HPDE6-E6E7 (cell line): ENCODE measurements around the gene RAB17.

ENCODE experiments used
- DNase-seq: peaks from one replicate; pipeline ENCODE4 v3.0.0; 2011; ENCODE audit warnings: missing footprints; ENCODE audit errors: extremely low spot score

Gene RAB17, protein sequence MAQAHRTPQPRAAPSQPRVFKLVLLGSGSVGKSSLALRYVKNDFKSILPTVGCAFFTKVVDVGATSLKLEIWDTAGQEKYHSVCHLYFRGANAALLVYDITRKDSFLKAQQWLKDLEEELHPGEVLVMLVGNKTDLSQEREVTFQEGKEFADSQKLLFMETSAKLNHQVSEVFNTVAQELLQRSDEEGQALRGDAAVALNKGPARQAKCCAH

GRCh38 chr2:237590272-237591140 lies at the start of gene RAB17:
Gene RAB17, minus strand, starts transcription at chr2:237590734. Its CDS starts 4,580 bp downstream, at chr2:237586154.
- no peak for DNase-seq

DNA sequence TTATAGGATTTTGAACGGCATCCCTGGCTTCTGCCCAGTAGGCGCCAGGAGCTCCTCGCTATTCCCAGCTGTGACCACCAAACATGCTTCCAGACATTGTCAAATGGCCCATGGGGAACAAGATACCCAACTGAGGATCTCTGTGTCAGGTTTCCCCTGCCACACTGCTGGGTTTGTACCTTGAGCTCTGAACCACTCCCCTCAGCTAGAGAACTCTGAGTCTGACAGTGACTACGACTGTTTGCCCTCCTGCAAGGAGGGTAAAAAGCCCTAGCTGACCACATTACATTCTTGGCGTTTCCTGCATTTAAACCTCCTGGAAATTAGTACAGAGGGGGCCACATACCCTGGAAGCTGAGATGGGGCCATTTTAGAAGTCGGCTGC lies 49.3 kb upstream of the RAB17 start:
- no peak for DNase-seq

DNA sequence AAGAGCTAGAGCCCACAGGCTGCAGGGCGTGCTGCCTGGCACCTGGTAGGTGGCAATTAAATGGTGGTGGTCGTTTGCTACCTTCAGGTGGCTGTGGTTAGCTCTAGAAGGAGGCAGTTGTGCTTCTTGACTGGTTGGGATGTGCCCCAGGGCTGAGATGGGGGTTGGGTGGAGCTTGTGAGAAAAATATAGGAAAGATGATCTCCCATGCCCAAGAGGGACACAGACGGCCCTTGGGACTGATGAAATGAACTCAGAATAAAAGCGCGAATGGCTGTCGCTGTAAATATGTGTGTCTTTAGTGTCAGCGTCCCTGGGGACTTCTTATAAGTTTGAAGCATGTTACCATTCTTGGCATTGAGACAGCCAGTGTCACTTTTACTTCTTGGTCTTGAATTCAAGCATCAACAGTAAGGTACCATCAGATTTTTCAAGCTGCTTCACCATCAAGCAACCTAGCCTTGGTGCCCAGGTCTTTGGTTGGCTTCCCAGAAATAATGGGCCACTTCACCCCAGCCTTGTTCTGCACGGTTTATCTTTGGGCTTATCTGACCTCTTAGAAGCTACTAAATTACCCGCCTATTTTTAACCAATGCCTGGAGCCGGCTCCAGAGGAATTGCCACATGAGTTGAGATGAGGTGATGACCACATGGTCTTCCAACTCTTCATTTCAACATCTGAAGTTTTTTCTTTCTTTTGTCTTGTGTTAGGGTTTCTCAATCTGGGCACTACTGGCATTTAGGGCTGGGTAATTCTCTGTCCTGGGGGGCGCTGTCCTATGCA lies 48.7 kb upstream of the RAB17 start:
- DNase-seq: no peak

- DNase-seq: no peak
Observed at GRCh38 chr2:237638176-237638575, 47.6 kb upstream of the RAB17 start.

DNA sequence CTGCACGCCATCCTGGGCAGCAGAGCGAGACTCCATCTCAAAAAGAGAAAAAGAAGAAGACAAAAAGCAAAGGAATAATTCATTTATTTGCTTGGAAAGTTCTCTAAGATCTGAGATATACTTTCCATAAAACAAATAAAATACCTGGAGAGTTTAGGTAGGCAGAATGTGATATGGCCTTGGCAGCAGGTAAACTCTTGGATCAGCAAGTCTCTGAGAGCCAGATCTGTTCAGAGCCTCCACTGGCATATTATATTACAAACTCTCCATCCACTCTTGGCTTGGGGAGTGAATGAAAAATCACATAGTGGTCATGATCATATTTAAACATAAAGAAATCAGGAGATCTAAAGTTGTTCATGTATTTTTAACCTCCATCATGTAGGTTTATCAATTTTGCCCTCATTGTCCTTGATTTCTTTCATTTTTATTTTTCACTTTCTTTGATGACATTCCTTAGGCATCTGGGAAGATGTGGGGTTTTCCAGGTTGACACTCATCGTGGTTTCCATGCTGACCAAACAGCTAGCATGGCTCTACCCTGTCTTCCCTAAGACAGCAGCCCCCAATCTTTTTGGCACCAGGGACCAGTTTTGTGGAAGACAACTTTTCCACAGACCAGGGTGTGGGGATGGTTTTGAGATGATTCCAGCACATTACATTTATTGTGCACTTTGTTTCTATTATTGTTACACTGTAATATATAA lies 47.0 kb upstream of the RAB17 start:
- no peak for DNase-seq

DNA sequence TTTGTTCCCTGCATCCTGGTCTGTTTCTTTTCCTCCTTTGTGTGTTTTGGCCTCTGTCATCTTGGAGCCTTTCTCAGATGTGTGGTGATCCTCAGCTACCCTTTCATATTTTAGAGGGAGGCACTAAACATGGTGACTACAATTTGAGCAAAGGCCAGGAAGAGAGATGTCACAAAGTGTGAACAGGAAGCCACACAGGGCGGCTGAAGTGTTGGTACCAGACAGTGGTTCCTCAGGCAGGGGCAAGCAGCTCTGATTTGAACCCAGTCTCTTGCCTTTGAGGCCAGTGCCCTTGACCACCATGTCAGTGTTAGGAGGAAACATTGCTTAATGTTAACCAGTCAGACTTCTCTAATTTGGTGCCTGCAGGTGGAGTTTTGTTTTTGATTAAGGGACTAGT lies 46.0 kb upstream of the RAB17 start:
- DNase-seq: no peak

DNA sequence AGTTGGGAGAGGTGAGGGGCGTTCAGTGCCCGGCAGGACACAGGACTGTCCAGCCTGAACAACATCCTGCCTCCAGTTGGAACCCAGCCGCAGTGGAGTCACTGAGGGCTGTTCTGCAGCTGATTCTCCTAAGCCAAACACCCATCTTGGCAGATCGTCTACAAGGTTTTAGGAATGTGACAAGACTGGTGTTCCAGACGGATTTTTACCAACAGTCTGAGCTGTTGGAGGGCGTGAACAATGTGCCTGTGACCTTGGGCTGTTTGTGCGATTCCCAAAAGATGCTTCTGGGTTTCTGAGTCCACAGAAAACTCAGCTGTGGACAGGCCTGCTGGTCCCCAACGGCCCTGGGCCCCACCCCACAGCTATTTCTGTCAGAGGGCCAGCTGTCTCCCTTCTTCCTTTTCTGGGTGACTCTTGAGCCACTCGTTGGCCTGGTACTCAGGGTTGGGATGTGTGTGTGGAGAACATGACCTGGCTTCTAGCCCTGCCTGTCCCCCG lies 42.6 kb upstream of the RAB17 start:
- no peak for DNase-seq

DNA sequence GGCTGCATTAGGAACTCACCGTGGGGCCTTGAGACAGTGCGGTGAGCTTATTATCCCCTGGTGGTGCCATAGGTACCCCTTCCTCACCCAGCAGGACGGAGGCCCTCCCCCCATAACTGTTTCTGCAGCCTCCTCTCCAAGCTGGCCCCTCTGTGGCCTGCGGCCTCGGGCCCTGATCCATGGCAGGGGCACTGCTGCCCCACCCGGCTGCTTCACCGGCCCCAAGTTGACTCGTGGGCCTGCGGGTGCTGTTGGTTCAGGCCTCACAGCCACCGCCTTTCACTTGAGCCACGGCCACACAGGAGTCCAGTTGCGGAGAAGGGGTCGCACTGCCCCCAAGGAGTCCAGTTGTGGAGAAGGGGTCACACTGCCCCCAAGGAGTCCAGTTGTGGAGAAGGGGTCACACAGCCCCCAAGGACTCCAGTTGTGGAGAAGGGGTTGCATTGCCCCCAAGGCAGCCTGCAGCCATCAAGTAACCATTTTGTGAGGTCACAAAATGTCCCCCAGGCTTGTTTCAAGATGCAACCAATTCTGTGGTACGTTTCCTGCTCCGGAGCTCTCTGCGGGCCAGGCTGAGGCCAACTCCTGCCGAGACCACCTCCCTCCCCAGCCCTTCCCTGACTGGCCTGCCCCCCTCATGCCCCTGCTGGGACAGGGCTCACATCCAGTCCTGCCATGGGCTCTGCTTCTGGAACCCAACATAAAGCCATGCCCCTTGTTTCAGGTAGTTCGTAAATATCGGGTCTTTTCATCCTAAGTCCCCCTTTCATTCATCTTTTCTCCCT lies 41.5 kb upstream of the RAB17 start:
- DNase-seq: no peak

DNA sequence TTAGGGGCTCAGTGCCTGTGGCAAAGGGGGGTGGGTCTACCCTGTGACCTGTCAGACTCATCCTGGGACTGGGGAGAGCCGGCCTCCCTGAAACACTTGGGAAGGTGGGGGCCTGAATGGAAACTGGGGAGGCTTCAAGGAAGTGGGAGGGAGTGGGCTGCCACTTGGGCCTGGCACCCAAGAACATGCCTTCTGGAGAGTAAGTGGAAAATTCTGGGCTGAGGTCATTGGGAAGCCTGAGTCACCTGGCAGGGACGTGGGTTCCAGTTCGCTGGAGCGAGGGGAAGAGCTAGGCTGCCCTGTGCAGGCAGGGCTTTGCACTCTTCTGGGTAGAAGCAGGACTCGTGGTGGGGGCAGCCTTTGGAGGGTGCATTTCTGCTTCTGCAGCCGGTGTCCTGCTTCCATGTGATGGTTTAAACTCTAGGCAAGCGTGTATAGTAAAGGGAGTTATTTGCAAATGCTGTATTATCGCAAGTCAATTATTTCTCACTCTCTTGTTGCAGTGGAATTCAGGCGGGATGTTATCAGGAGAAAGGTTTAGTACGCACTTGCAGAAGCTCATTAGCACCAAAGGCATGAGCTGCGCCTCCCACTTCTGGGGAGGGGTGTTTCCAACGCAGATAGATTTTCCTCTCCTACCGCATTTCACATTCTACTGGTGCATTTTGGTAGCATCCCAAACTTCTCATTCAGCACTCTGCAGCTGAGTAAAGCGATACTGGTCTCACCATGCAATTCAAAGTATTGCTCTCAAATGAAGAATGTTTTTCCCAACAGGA lies 40.7 kb upstream of the RAB17 start:
- no peak for DNase-seq

DNA sequence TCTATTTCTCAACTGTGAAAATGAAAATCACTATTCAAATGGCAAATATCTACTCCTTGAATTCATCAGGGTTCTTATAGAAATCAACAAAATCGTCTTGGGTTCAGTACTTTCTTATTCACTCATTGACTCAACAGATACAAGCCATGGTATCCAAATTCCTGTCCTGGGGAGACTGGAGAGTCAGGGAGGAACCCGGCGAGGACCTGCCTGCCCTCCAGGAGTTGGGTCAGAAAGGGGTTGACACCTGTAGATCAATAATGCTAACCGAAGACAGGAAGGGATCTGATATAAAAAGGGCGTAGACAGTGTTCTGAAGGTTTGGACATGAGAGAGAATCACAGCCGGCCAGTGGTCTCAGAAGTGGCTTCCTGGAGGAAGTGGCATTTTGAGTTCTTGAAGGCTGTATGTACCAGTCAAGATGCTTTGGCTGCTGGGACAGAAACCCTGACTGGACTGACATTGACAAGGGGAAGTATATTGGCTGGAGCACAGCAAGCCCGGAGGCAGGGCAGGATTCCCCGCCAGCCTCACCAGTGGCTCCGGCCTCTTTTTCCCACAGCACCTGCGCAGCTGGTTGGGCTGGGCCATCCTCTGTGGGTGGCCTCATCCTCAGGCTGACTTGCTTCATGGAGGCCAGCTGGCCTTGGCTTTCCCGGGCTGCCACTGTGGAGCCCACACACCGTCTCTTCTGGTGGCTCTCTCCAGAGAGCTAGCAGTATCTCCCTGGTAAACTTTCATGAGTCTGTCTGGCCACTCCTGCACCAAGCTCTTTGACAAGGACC lies 39.9 kb upstream of the RAB17 start:
- no peak for DNase-seq

- DNase-seq: no peak
Observed at GRCh38 chr2:237629739-237630138, 39.2 kb upstream of the RAB17 start.

GRCh38 chr2:237629188-237629534 lies 38.6 kb upstream of the RAB17 start:
- no peak for DNase-seq

DNA sequence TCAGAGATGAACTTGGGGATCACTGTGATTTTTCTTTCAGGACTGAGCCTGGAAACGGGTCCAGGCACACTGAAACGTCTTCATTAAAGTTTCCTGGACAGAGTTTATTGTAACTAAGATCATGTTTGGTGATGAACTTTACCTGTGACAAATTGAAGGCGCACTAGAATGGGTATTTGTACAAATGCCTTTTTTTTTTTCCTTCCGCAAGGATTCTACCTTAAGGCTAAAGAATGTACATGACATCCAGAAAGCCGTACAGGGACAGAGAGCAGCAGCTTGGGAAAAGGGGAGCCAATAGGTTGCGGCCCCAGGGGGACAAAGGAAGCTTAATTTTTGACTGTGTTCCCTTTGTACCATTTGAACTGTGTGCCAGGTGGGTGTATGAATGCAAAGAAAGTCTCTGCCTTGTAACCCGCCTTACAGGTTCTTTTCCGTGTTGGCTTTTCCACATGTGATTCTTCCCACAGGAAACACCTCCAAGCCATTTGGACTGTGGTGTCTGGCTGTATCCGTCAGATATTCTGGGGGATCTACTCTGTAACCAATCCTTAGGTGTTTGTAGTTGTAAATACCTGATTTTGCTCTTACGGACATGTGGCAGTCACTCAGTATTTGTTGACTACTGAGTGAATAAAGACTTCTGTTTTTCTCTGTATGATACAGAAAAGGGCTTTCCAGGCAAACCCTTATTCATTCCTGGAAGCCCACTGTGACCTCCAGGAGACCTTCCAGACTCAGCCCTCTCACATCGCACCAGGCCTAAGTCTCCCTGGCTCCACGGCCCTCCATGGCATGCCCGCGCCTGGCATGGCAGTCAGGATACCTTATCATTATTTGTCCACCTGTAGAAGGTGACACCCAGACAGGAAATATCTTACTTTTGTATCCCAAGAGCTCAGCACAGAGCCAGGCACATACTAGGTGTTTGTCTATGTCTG lies 38.0 kb upstream of the RAB17 start:
- no peak for DNase-seq

- DNase-seq: no peak
Observed at GRCh38 chr2:237627441-237628246, 37.1 kb upstream of the RAB17 start, which contains the start of gene LRRFIP1. Gene LRRFIP1, plus strand, starts transcription at chr2:237627587. Its CDS starts 58 bp downstream, at chr2:237627645.

DNA sequence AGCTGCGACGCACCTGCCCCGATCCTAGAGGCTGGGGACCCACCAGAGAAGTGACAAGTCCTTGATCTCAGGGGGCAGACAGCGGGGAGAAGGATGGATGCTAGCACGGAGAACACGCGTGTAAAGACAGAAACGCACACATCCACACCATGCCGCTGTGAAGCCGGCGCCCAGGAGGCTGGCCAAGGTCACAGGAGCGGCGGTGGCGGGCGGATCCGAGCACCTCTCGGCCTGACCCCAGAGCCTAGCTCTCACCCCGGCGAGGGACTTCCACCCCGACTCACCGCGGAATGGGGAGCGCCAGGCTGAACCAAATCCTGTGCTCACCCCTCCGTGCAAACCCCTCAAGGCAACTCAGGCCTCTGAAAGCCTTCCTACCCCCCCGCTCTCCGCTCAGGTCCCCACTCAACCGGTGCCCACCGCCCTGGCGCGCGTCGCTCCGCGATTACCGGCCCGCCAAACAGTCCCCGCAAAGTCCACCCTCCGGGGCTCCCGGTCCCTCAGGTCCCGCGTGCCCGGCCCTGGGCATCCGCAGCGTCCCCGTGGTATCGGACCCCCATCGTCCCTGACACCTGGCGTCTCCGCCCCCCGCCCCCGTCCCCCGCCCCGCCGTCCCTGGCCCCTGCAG lies 36.4 kb upstream of the RAB17 start:
- DNase-seq: no peak

DNA sequence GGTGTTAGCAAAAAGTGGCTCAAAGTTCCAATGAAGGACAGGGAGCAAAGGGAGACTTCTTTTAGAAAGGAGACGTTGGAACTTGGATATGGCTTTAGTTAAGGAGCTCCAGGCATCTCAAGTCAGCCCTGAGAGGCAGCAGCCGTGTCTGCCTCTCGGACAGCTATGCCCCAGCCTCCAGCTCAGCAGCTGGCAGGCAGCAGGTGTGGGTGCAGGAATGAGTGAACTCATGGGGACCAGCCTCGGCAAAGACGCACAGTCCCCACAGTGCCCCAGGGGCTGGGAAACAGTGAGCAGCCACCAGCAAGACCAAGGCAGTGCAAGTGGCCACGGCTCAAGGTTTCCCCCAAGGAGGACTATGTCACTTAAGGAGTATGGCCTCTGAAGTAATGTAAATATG lies 35.2 kb upstream of the RAB17 start:
- DNase-seq: no peak

DNA sequence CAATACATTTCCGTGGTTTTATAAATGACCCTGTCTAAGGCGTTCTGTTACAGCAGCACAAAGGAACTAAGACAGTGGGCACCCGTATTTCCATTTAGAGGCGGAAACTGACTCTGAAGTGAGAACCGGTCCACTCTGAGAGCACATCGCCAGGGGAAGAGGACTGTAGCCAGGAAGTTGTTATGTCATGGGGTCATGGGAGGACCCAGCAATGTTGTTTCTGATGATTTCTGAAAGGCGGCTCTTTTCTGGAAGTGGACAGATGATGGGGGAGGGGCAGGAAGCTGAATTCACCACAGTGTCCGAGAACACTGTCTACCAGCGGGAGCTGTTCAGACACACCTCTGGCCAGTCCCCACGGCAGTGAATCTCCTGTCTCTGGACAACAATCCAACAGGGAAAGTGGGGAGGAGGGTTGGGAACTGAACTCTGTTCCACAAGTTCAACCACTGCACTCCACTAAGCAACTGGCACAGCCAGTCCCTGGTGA lies 34.7 kb upstream of the RAB17 start:
- no peak for DNase-seq
